Measurements from ENCODE around the gene FARS2. TPM values are rescaled to one million over a fixed set of nuclear protein-coding genes. Genes with fewer than 3 reads are reported as not detected.

The FARS2 gene
- polyA plus RNA-seq, 4 donors = 13.9 to 21.7 (median 19.6) TPM

DNA sequence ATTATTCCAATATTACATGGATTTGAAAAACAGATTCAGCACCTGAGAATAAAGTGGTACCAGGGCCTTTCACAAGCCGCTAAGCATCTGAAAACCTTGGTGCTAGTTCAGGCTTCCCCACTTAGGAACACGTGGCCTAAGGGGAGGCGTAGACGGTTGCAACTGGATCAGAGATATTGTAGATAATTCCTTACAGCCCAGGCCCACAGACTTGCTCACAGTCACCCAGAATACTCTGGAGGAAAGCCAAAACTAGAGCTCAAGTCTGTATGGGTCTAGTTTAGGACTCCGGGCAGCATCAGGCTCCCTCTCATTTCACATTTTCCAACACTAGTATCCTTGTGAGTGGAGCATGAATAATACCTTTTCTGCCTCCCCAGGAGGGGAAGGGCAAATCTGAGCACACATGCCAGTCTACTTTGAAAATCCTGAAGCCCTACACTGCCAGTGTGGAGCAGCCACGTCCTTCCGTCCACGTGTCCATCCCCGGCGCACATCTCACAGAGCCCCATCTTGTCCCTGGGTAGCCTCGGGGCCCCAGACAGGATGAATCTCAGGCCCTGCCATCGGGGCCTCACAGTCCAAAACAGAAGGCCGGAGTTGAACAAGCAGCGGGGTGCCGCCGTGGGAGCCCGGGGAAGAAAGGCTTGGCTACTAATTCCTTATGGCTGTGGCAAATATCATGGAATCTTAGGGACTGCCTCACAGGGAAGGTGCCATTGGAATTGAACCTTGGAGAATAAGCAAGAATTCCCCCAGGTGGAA, 446.1 kb downstream of the FARS2 start:
- no peak for DNase-seq (ENCODE audit: low read depth in 4 of 4, low spot score in 3 of 4)

DNA sequence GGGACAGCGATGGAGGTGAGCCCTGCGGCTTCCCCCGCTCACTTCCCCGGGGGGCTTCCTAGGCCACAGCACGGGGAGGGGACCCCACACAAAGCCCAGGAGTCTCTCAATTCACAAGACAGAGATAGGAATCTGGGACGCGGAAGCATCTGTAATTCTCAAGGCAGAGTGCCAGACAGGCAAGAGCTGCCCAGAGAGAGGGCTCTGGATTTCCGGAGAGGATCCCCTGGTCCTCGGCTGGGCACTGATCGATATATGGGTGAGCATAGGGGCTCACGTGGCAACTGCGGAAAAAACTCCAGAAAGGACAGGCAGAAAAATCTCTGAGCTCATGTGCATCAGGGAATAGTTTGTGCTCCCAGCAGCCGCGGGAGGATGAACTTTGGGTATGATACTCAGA, 449.2 kb downstream of the FARS2 start:
- no peak for DNase-seq (ENCODE audit: low read depth in 4 of 4, low spot score in 3 of 4)

DNA sequence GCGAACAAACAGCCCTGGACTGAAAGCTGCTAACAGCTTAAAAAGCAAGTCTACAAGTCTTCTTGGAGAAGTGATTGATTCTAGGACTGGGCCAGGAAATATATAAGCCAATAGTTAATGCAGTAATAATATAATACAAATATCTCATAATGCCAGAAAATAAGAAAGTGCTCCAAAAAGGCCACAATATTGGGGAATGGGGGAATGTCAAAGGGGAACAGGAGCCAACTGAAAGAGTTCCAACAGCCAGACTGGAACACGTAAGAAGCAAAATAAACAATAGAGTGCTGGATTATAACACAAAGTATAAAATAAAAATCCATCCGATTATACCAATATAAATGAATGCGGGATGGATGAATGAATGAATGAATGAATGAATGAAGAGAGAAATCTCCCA, 449.6 kb downstream of the FARS2 start:
- no peak for DNase-seq (ENCODE audit: low read depth in 4 of 4, low spot score in 3 of 4)

DNA sequence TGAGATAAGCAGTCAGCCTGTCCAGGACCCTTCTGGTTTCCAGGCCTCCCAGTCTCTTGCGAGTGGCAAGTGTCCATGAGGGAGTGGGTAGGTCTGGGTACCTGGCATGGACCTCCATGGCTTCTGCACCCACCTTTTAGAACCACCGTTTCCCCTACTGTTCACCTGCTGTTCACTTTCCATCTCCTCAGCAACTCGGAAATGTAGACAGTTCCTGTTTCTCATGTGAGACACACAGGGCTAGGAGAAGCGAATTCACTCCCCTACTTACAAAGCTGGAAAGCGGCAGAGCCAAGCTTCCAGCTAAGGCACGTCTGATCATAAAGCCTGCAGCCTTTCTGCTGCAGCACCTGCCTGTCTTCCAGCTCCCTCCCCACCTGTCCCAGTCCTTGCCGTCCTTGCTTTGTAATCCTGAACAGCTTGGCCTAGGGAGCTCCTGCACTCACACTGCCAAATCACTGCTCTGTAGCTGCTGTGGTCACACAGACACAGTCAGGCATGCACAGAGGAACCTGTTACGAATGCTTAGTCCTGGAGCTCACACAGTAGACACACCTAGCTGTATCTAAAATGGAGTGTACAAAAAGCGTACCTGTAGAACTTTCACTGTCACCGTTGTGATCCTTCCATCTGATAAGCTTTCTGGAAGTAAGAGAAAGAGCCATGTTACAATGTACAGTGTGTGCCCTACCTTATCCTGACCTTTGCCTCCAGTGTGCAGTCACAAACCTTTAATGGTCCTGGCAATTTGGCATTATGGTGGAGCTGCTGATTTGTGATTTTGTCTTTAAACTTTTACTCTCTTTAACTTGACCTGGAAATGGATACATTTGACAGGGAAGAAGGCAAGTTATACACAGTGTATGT, 451.3 kb downstream of the FARS2 start:
- no peak for DNase-seq (ENCODE audit: low read depth in 4 of 4, low spot score in 3 of 4)

- no peak for DNase-seq (ENCODE audit: low read depth in 4 of 4, low spot score in 3 of 4)
Measured at GRCh38 chr6:5713519-5713918, 452.2 kb downstream of the FARS2 start.

- no peak for DNase-seq (ENCODE audit: low read depth in 4 of 4, low spot score in 3 of 4)
Measured at GRCh38 chr6:5718231-5718947, 457.1 kb downstream of the FARS2 start.

- no peak for DNase-seq (ENCODE audit: low read depth in 4 of 4, low spot score in 3 of 4)
Measured at GRCh38 chr6:5723841-5724691, 462.8 kb downstream of the FARS2 start.

DNA sequence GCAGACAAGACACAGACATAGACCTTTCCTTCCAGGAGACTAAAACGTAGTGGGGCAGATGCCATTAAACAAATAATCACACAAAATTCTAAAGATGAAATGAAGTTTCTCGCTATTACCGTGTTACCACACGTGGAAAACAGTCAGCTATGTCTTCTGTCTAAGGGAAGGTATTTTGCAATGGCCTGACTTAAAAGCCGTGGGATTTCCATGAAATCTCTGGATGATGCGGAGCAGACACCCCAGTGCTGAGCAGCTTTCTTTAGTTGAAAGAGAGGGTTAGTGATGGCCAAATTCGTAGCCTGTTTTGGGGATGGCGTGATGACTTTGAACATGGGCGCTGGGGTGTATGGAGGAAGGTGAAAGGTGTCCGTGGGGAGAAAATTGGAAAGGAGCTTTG, 463.6 kb downstream of the FARS2 start:
- DNase-seq (ENCODE audit: low read depth in 4 of 4, low spot score in 3 of 4) = no peak

GRCh38 chr6:5726976-5727718, 465.8 kb downstream of the FARS2 start:
- no peak for DNase-seq (ENCODE audit: low read depth in 4 of 4, low spot score in 3 of 4)

- DNase-seq (ENCODE audit: low read depth in 4 of 4, low spot score in 3 of 4) = no peak
Measured at GRCh38 chr6:5728351-5729079, 467.2 kb downstream of the FARS2 start.

GRCh38 chr6:5729080-5729434, 467.7 kb downstream of the FARS2 start:
- no peak for DNase-seq (ENCODE audit: low read depth in 4 of 4, low spot score in 3 of 4)

- no peak for DNase-seq (ENCODE audit: low read depth in 4 of 4, low spot score in 3 of 4)
Measured at GRCh38 chr6:5729813-5730517, 468.7 kb downstream of the FARS2 start.

GRCh38 chr6:5730585-5731263, 469.4 kb downstream of the FARS2 start:
- no peak for DNase-seq (ENCODE audit: low read depth in 4 of 4, low spot score in 3 of 4)

DNA sequence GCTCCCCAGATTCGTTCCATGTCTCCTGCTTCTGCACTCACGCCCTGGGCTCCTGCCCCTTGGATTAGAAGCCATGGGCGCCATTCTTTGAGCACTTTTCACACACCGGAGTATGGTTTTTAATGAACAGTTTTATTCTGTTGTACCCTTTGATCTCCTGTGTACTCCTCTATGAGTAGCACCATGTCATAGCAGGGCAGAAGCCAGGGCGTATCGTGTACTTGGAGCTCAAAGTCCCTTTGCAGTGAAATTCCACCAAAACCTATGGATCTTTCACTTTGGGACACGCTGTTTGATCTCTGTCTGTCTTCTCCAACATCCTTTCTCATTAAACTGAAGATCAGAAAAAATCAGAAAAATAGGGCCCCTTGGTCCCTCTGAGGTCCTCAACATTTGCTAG, 470.1 kb downstream of the FARS2 start:
- no peak for DNase-seq (ENCODE audit: low read depth in 4 of 4, low spot score in 3 of 4)

- no peak for DNase-seq (ENCODE audit: low read depth in 4 of 4, low spot score in 3 of 4)
Measured at GRCh38 chr6:5732496-5732895, 471.2 kb downstream of the FARS2 start.

GRCh38 chr6:5736016-5736738, 474.9 kb downstream of the FARS2 start:
- no peak for DNase-seq (ENCODE audit: low read depth in 4 of 4, low spot score in 3 of 4)

GRCh38 chr6:5737460-5737859, 476.1 kb downstream of the FARS2 start:
- no peak for DNase-seq (ENCODE audit: low read depth in 4 of 4, low spot score in 3 of 4)
